ENCODE measurements around the gene BIRC3.

DNA sequence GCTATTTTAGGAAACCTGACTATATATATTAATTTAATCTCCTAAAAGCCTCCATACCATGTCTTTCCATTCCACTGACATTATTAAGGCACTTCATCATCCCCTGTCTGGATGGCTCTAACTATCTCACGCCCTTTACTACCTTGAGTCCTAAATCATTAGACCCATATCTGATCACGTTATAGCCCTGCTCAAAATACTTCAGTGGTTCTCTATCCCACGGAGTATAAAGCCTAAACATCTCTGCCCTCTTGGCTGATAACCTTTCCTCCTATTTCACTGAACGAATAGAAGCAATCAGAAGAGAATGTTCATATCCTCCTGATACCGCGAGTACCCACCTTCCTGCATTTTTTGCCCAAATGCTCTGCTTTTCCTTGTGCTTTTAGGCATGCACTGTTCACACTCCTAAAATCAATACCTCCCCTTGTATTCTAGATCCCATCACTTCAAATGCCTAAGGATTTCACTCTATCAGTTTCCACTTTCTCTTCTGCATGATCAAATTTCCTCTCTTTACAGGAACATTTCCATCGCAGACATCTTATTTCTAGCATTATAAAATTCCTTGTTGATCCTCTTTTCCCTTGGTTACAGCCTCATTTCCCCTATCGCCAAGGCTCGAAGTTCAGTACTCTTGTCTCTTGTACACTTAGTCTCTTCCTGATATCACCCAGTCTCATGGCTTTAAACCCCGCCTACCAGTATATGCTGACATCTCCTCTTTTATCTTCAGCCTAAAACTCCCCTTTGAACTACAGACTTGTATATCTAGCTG is 45.0 kb upstream of the BIRC3 start:
- TF ChIP-seq, protein P1, sequence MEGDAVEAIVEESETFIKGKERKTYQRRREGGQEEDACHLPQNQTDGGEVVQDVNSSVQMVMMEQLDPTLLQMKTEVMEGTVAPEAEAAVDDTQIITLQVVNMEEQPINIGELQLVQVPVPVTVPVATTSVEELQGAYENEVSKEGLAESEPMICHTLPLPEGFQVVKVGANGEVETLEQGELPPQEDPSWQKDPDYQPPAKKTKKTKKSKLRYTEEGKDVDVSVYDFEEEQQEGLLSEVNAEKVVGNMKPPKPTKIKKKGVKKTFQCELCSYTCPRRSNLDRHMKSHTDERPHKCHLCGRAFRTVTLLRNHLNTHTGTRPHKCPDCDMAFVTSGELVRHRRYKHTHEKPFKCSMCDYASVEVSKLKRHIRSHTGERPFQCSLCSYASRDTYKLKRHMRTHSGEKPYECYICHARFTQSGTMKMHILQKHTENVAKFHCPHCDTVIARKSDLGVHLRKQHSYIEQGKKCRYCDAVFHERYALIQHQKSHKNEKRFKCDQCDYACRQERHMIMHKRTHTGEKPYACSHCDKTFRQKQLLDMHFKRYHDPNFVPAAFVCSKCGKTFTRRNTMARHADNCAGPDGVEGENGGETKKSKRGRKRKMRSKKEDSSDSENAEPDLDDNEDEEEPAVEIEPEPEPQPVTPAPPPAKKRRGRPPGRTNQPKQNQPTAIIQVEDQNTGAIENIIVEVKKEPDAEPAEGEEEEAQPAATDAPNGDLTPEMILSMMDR (conservative IDR thresholded peaks at IDR 0.05; ENCODE audit: low read length): no peak
- TF ChIP-seq EZH2phosphoT487 (IDR thresholded peaks at IDR 0.05; ENCODE audit: borderline replicate concordance, low read depth, low read length): no peak
